Esophagus mucosa (tissue), 1 donor: ENCODE data around the gene RAB36. TPM values are rescaled to one million over a fixed set of nuclear protein-coding genes. Genes with fewer than 3 reads are reported as not detected.

Experiments
- ATAC-seq: fragments of 200-7000 bp; cut with Tn5 transposase; one replicate; pipeline ENCODE4 v1.9.1; 2020
- total RNA-seq: library from RNA; stranded (reverse); gene quantifications from one replicate; pipeline ENCODE4 v1.2.4, GENCODE V29; 2023
- donor health status: DM: yes; HTN: yes; CAD: no.

The RAB36 gene
- total RNA-seq, 1 donor from 2014 or later = 4.1 TPM

DNA sequence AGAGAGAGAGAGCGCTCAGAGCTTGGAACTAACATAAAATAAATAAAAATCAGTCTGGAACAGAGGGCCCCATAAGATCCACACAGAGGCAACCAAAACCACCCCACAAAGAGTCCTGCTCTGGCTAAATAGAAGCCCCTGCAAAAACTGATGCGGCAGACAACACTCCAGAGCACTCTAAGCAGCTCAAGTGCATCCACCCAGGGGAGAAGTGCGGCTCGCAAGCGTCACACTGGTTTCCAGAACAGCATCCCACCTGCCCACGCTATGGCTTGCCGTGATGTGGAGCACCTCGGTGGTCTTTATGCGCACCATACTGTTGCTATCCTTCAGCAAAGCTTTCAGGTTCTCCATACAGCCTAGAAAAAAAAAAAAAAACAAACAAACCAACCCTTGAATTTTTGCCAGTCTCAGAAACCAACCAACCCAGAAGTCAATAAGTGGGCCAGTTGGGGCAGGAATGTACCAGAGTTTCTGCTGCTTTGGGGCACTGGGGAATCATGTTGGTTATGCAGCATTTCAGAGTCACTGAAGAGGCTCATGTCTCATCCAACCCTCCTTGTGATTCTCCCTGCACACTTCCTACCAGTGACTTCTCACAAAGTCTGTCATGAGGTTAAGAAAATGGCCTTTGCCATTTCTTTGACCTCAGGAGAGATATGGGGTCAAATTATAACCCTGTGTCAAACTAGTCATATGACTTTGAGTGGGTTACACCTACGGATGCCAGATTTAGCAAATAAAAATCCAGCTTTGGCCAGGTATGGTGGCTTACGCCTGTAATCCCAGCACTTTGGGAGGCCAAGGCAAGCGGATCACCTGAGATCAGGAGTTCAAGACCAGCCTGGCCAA lies 6.5 kb upstream of the RAB36 start:
- ATAC-seq = peak; percentile 39

DNA sequence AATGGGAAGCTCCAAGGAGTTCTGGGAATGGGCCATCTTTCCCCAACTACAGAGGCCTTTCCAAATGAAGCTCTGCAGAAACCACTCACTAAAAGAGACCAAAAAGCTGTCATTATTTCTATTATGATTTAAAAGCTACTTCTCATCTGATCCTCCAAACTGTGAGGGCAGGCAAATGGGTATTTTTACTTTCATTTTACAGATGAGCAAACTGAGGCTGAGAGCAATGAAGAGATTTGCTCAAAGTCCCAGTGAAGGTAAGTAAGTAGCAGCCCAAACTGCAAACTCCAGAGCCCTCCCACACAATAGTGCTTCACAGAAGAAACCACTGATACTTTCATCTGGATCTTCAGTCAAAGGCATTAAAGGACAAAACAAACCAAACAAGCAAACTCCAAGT lies 4.9 kb upstream of the RAB36 start:
- no peak for ATAC-seq

DNA sequence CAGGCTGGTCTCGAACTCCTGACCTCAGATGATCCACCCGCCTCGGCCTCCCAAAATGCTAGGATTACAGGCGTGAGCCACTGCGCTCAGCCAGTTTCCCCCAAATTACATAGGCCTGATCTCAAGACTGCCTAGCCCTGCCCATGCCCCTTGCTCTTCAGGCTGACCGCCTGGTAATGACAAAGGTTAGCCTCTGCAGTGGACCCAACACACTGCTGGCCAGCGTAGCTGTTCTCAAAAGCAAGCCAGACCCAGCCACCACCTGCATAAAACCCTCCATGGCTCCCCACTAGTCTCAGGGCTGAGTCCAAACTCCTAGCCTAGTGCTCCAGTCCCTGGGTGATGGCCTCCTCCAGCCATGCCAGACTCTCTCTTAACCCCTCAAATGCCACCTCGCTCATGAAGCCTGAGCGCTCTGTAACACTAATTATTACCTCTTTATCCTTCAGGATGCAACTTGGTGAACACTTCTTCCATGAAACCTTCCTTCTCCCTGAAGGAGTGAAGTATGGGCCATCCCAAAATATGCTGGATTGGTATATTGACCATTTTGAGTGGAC lies 2.7 kb upstream of the RAB36 start:
- no peak for ATAC-seq

DNA sequence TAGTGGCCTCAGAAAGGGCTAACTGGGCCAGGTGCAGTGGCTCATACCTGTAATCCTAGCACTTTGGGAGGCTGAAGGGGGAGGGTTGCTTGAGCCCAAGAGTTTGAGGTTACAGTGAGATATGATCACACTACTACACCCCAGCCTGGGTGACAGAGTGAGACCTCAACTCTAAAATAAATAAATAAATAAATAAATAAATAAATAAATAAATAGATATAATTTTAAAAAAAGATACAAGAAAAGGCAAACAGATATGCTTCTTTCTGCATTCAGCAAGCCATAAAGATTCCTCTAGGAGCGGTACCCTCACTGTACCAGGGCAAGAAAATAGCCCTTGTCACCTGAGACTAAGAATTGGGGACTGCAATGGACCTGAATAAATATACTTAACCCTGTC lies 2.2 kb upstream of the RAB36 start:
- no peak for ATAC-seq

DNA sequence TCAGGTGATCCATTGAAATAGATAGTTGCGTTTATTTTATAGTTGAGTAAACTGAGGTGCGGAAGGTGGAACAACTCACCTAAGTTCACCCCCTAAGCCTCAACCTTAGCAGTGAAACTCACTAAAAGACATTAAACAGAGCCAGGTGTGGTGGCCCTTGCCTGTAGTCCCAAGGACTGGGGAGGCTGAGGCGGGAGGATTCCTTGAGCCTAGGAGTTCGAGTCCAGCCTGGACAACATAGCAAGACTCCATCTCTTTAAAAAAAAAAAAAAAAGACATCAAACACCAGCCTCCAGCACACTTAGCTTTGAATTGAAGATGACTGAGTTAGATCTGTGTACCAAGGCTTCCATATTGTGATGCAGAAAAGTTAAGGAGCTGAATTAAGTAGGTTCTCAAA lies 845 bp upstream of the RAB36 start:
- ATAC-seq = no peak

DNA sequence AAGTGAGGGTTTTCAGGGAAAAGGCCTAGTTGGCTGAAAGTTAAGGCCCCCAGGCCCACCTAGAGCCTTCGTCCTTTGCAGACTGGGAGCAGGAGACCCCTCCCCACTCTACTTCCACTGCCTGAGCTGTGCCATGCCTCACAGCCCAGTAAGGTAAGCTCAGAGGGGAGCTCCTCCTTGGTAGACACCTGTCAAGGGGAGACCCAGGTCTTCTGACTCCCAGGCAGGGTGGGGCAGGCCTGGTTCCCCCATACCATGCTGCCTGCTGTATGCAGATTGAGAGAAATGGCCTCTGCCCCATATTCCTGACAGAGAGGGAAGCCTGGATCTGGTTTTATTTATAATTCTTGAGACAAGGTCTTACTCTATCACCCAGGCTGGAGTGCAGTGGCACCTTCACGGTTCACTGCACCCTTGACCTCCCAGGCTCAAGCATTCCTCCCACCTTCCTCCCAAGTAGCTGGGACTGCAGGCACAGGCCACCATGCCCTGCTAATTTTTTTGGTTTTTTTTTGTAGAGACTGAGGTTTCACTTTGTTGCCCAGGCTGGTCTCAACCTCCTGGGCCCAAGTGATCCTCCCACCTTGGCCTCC lies 697 bp downstream of the RAB36 start:
- no peak for ATAC-seq

DNA sequence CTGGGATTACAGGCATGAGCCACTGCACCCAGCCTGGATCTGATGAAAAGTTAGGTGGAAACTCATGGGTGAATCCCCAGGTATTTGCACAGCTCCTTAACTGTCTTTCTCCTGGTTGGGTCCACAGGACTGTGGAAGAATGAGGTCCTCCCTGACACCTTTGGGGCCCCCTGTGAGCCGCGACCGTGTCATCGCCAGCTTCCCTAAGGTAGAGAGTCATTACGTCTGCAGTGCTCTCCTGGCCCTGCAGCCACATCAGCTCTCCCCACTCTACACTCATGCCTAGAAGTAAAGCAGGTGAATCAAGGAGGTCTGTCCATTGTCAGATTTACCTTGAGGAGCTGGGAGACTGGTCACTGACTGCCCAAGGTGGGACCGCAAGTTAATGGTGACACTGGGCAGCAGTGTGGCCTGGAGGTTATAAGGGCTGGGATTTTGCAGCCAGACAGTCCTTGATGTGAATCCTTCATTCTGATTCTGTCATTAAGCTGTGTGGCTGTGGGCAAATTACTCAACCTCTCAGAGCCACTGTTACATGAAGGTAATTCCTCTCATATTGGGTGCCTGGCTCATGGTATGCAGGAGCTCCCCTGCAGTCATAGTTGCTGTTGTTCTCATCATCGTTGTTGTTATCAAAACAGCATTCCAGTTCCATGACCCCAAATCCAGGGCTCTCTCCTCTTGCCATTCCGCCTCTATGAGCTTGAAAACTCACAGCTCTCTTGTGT lies 1.4 kb downstream of the RAB36 start:
- no peak for ATAC-seq

DNA sequence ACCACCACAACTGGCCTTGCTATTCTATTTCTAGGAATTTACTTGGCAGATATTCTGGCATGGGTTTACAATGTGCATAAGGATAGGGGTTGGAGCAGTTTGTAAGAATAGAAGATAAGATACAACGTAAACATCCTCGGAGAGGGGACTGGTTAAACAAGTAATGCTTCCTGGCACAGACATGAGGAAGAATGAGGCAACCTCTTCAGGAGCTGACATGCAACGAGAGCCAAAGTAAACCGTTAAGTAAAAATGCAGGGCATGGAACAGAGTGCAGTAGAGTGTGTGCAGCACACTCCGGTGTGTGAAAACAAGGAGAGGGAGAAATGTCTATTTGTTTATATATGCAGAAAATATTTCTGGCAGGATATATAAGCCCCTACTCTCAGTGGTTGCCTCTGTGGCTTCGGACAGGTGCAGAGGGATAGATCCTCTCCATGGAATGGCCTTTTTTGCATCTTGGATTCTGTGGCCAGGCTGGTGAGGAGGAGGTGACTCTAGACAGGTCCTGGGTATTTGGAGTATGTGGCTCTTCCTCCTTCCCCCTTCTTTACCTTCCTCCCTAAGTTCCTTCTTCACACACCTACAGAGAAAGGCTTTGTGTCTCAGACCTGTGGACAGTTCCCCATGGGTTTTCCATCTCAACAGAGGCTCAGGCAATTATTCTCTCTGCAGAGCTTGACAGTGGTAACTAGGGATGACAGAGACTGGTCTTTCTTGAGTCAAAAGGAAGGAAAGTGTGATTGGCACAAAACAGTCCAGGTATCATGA lies 2.5 kb downstream of the RAB36 start:
- ATAC-seq = peak; percentile 45

DNA sequence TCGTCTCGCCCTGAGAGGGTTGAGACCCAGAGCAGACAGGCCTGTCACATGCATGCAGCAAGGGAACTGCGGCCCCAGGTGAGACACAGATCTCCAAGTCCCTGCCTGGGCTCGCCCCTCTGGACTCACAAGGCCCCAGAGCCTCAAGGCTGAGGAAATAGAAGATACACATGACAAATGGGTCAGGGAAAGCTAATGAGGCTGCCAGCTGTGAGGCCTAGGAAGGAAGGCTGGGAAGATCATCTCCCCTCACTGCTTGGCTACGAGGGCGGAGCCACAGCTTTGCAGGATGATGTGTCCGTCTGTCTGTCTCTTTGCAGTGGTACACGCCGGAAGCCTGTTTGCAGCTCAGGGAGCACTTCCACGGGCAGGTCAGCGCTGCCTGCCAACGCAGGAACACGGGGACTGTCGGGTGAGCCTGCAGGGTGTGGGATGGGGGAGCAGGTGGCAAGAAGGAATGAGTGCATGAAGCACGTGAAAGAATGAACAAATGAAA lies 4.5 kb downstream of the RAB36 start:
- no peak for ATAC-seq

DNA sequence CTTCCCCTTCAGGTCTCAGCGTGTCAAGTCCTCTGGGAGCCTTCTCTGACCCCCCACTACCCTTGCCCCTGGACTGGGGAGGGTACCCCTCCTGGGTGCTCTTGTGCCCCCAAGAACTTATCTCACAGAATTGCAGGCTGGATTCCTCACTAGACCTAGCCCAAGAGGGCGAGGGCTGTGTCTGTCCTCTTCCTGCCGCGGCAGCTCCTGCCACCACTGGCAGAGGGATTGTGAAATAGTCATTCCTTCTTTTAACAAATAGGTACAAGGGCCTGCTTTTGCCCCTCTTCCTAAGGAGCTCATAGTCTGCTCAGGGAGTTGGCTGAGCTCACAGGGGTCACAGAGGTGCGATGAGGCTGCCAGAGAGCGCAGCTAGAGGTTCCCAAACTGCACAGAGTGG lies 5.5 kb downstream of the RAB36 start:
- no peak for ATAC-seq

DNA sequence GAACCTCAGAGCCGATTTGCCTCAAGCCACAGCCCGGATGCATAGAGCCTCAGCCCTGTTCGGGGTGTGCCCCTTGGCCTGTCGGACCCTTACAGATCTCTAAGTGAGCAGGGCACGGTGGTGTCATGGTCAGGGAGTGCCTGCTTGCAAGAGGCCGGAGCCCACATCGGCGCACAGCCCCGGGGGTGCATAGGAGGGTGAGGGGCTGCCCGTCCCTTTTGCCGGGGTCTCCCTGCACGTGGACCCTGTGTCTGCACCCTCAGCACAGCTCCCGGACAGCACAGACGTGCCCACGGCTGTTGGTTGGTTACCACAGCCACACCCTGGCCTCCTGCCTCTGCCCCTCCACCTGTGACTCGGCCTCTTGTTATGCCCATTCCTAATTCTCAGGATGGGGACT lies 6.5 kb downstream of the RAB36 start:
- no peak for ATAC-seq

DNA sequence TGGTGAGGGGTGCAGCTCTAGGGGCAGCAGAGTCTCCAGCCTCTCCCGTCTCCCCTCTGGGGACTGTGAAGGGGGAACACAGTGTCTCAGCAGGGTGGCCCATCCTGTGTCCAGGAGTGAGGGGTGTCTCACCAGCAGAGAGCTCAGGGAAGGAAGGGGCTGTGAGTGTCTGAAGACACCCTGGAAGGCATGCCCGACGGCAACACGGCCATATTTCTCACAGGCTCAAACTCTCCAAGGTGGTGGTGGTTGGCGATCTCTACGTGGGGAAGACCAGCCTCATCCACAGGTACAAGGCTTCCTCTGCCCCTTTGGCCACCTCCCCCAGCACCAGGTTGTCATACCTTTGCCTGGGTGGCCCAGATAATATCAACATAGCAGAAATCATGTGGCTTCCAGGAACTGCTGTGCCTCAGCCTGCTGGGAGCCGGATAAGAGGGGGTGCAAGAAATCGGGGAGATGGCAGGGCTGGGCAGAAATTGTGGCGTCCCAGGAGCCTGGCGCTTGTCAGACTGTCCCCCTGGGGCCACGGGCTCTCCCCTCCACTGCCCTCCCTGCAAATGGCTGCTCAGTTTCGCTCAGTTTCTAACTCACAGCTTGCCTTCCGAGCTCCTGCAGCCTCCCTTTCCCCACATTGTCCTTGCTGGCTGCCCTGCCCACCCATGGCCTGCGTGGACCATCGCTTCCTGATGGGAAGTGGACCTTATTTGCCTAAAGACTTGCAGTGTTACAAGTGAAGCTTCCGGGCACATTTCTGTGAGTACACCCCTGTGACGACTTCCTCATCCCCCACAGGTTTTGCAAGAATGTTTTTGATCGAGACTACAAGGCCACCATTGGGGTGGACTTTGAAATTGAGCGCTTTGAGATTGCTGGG lies 7.2 kb downstream of the RAB36 start:
- ATAC-seq = no peak

DNA sequence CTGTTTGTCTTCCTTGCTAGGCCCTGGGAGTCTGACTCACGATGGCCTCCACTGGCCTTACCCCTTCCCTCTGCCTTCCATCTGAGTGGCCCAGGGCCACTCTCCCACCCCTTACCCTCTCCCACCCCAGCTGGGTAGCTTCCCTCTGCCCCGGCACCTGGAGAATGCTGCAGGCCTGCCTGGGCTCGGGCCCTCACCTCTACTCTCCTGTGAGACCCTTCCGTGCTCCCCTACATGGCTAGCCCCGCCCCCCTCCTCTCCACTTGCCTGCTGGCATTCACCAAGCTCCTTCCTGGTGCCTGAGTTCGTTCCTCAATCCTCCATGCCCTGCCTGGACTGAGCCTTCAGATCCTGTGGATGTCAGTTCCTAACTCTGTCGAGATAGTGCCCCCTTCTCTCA lies 8.7 kb downstream of the RAB36 start:
- no peak for ATAC-seq

DNA sequence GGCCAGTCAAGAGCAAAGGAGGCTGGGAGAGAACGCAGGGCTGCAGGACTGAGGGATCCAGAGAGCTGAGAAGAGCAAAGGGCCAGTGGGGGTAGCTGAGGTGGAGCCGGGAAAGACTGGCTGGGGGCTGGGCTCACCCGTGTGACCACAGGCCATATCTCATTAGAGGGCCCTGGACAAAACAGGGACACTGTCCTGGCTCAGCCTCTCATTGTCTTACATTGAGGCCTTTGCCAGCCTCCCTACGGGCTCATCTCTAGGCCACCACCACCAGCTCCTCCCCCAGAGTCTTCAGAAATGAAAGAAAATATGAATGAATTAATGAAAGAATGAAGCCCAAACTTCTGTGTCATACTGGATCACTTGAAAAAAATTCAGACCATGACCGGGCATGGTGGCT lies 9.2 kb downstream of the RAB36 start:
- ATAC-seq = no peak

DNA sequence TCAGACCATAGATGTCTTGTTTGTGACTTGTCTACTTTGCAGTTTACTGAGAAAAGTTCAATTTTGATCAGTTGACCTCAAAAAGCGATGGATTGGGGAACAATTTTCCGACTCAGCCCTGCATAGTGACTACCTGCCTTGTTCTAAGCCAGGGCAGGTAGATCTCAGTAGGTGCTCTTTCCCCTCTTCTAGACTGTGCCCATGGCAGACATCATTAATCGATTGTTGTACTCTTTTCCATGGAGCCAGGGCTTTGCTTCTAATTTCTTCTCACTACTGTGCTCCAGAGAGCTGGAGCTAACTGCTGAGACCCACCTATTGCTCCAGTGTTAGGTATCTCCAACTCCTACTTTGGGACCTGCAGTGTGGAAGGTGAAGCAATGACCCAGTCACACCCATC lies 9.9 kb downstream of the RAB36 start:
- ATAC-seq = no peak

DNA sequence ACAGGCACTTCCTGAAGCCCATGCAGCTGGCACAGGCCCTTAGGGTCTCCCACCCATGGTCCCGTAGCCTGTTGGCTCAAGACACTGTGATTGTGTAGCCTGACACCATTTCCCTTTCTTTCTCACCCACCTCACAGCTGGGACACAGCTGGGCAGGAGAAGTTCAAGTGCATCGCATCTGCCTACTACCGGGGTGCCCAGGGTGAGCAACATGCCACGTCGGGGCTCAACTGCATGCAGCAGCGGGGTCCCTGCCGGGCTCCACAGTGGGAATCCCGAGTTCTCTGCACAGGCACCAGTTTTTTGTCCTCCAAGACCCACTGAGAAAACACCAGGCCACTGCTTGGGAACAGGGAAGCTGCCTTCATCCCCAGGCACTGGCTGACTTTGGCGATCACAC lies 10.6 kb downstream of the RAB36 start:
- ATAC-seq = no peak

DNA sequence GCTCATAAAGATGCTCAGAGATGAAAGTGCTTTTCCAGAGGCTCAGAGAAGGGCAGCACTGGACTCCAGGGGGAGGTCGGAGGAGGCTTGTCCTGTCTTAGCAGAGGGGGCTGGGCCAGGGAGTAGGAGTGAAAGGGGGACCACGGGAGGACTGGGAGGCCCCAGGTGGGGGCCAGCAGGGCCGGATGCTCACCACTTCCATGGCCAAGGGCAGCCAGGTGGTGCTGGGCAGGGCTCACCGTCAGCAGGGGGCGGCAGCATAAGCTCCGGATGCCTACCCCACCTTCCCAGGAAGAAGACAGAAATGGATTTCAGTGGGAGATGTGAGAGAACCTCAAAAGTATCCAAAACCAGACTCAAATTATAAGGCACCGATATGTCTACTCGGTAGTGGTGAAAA lies 11.0 kb downstream of the RAB36 start:
- no peak for ATAC-seq

DNA sequence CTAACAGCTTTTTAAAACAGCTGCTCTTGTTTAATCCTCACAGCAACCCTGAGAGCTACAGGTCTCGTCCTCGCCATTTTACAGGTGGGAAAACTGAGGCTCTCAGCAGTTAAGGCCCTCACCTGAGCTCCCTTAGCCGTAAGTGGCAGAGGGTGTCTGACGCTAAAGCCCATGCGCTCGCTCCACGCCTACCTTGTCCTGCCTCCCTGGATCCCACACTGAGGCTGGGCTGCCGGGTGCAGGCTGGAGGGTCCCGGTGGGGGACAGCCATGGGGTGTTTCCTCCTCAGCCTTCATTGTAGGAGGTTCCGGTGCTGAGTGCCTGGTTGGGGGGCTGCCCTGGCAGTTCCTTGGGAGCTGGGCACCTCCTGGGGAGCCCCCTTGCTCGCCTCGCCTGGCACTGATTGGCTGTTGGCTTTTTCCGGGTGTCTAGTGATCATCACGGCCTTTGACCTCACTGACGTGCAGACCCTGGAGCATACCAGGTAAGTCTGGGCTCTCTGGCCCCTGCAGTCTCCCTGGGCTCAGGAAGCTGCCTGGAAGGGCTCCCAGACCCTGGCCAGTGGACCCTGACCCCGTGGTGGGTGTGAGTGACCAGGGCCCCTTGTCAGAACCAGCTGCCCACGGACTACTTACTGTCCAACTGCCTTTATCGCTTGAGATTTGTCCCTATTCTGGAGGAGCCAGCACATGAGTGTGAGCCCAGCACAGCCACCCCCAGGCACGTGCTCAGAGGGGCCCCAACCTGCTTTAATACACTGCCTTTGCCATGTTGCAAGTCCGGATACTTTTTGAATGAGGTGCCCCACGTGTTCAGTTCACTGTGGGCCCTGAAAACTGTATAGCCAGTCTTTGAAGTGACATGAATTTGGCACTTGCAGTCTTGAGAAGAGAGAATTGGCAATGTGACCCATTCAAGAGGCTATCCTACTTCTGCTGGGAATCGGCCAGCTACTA lies 12.6 kb downstream of the RAB36 start:
- ATAC-seq = no peak

DNA sequence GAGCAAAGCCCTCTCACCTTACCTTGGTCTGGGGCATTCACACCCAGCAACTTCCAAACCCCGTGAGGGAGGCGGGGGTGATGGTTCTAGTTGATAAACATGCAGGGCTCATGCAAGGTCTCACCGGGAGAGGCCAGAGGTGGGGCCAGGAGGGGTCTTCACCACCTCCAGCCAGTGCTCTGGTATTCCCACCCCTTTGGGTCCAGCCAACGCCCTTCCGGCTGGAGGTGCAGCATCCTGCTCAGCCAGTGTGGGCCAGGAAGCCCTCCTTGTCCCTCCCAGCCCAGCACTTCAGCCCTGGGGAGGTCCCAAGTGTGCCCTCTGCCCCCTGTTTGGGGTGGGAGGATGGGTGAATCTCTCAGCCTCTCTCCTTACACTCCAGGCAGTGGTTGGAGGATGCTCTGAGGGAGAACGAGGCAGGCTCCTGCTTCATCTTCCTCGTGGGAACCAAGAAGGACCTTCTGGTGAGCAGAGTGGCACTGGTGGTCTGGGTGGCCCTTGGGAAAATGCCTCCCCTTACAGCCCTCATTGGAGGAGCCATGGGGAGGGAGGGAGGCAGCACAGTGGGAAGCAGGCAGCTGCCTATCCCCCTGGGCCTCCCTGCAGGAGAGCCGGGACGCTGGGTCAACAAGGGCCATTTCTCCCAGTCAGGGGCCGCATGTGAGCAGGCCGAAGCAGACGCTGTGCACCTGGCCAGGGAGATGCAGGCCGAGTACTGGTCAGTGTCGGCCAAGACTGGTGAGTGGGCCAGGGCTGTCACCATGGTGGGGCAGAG lies 13.4 kb downstream of the RAB36 start:
- no peak for ATAC-seq

DNA sequence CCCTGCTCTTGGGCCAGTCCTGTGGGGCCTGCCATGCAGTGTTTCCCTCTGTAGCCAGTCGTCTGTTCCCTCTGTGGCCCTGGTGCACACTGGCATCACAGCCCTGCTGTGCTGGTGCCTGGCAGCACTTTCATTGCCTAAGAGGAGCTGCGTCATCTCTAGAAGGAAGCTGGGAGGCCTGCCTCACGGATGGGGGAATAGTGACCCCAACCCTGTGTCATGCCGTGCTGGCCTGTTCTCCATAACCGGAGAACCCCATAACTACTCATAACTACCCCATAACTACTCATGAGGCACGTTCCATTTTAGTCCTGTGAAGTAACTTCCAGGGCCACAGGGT lies 14.0 kb downstream of the RAB36 start:
- ATAC-seq = no peak
